HG02678 (cell line): ENCODE data around the gene TMEM235.

ENCODE experiments used
- ATAC-seq: cut with Tn5 transposase; IDR thresholded peaks from one replicate; pipeline ENCODE4 v1.9.1; 2021; ENCODE audit warnings: mild to moderate bottlenecking, moderate library complexity; ENCODE audit not compliant: unreplicated experiment

The TMEM235 gene

DNA sequence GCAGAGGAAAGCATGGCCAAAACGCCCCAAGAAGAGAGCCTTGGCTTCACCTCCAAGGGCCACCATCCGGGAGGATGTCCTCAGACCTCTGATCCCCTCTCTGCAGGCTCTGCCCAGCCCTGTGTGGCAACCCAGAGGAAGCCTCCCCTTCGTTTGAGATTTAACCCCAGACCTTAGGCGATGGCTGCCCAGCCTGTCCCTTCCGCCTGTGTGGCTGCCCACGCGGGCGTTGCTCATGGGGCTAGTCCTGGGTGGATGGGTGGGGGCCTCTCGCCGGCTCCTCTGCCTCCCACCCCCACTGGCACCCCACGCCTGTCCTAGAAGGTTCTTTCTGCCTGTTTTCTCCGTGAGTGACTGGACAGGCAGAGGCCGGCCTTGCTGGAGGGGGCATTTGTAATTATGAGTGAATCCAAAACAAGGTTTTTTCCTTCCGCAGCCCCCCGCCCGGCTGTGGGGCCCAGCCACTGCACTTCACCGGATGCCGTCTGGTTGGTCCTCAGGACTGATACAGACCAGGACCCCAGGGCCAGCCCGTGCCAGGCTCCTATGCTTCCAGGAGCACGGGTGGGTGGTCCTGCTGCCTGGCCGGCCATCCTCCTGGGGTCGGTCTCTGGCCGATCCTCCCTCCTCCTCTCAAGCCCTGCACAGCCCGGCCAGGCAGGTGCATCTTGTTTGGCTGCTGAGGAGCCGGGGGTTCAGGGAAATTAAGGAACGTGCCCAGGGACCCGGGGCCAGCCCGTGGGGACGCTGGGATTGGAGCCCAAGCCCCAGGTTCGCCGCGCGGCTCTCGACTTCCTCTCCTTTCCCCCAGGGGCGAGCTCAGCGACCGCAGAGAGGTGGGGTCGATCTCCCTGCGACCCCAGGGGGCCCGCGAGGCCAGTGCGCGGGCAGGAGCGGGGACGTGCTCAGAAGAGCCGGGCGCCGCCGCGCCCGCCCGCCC is at the start of gene TMEM235:
TSS of gene TMEM235 (plus strand) at position 636 of the 940 bp plus-strand sequence. CDS start 393 bp downstream, outside the sequence.
- ATAC-seq, result no peak

DNA sequence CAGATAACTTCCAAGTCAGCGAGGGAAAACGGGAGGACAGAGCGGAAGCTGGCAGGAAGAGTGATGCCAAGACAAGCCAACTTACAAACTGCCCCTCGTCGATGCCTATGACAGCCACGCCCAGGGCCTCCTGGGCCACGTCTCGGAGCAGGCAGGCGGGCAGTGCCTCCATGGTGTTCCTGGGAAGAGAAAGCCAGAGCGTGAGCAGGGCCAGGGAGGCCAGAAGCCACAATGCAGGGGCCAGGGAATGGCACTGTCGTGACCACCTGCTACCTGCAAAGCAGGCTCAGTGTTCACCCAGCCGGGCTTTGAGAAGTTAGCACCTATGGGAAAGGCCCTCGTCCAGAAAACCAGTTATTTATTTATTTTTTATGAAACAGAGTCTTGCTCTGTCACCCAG is 48.9 kb upstream of the TMEM235 start:
- no peak for ATAC-seq

DNA sequence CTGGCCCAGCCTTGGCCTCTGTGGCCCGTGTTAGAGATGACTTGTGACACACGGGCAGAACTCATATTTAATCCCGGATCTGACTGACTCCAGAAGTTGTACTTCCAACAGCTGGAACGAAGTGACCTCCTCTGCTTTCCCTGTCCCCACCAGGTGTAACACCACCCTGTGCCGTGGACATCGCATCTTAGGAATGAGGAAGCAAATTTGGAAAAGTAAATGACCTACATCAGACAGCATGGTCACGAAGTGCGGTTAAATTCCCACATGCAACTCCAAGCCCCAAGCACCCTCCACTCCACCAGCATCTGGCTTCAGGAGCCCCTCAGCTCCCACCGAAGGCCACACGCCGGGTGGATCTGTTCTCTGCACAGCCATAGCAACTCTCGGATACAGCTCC is 47.5 kb upstream of the TMEM235 start:
- no peak for ATAC-seq

DNA sequence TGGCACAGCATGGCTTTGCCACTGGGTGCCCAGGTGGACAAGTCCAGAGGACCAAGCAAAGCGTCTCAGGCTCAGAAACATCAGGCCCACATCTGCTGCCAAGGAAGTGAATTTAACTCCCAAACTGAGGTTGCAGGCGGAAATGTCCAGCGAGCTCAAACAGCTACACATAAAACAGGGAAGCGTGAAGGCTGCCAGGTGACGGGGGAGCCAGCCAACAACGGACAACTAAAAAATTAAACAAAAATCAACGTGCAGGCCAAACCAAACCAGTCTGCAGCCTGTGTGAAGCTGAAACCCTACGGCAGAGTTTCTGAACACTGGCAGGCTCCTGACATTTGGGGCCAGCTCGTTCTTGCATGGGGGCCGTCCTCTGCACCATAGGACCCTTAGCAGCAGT is 47.1 kb upstream of the TMEM235 start:
- ATAC-seq, result no peak

DNA sequence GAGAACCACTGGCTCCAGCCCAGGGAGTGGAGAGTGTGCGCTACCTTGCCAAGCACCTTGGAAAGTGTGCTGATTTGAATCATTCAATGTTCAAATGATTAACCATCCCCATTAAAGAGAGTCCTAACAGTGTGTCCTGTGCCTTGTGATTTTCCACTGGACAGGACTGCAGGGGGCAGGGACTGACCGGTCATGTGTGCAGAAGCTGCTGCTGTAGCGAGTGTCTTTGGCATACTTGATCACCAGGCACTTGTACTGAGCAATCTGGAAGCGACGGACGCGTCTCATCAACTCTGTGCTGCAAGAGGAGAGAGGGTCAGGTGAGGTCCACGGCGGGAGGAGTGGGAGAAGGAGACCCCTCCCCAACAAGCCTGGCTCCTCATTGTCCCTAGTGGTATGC is 46.6 kb upstream of the TMEM235 start:
- ATAC-seq, result no peak

DNA sequence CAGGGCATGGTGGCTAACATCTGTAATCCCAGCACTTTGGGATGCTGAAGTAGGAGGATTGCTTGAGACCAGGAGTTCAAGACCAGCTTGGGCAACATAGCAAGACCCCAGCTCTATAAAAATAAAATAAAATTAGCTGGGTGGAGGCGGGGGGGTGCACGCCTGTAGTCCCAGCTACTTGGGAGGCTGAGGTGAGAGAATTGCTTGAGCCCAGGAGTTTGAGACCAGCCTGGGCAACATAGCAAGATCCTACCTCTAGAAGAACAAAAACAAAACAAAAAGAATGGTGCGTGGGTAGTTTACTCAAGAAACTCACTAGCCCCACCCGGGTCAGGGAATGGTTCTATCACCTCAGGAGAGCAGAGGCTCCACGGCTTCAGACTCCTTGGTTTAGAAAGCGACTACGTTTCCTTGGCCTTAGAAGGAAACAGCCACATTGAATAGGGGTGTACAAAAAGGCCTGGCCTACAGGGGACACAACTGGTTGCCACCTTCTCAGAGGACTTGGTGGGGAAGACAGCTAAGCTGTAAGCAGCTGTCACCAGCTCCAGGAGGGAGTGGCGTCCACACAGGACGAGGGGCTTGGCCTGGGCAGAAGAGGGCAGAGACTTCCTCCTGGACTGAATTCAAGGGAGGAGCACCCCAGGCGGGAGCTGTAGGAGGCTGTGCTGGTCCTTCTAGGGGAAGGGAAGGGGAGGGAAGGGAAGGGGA is 45.3 kb upstream of the TMEM235 start:
- no peak for ATAC-seq

DNA sequence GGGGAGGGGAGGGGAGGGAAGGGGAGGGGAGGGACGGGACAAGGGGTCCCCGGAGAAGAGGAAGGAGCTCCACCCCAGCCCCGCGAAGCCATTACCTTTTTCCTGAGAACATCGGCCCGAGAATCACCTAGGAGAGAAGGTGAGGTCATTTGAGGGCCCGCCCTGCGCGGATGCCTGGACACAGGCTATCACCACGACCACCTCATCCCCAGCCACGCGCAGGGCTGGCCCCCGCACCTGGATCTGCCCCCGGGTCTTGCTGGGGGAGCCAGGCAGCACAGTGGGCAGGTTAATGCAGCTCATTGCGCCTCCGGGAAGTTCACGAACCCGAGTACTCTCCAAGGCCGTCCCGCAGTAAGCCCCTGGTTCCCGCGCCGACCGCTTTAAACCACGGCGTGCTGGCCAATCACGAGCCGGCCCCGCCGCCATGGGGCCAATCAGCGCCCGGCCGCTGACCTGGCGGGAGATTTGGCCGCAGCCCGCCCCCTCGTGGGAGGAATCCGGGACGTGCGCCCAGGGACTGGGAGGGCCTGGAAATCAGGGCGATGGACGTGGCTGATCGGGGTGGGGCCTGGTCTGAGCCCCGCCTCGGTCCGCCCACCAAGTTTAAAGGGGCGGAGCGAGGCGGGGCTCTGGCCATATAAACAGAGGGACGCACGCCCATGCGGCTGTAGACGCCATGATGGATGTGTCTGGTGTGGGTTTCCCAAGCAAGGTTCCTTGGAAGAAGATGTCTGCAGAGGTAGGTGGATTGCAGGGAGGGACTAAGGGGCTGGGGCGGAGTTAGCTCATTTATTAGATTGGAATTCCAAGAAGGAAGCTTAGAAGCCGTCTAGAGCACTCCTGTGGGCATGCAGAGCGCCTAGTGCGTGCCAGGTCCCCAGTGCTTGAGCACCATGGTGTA is 44.5 kb upstream of the TMEM235 start, which contains the start of the genes AFMID and TK1:
TSS of gene AFMID (plus strand) at position 671 of the 904 bp plus-strand sequence. CDS start at position 680, 9 bp downstream.
TSS of gene TK1 (minus strand) at position 361 of the 904 bp plus-strand sequence. CDS start at position 303, 58 bp downstream.
- peak; percentile 92 for ATAC-seq

DNA sequence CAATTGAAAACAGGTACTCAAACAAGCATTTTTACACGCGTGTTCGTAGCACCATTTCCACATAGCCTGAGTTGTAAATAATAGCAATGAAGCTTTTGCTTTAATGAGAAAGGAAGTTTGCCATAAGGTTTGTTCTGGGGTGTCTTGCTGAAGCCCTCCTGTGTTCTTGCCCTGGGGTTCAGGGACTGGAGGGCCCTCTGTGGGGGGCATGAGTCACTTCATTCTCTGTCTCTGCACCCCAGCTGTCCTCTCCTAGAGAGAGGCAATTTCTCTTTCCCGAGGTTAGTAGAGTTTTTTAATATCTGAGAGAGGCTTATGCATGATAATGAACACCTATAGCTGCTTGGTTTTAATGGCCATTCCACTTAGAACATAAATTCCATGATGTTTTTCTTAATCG is 34.7 kb upstream of the TMEM235 start:
- no peak for ATAC-seq

DNA sequence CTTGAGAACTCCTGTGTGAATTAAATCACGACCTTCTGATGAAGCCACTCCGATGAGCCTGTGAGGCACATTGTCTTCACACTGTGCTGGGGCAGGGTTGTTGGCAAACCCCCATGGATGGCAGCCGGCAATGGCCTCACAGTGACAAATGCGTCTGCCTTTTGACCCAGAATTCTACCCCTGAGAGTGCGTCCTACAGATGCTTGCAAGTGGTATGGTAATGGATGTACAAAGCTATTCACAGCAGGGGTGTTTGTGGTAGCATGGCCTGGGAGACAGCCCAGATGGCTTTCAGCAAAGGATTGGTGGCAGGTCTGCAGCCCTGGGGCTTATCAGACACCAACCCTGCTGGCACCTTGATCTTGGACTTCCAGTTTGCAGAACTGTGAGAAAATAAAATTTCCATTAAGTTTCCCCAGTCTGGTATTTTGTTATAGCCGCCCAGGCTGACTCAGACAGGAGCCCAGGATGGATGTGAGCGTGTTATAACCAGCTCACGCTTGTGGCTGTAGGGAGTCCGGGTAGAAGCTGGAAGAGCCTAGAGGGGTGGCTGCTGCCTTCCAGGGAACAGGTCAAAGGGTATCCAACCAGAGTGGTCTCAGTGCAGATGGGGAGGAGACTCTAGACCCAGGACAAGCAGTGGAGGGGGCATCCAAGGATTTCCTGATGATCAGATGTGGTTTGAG is 34.1 kb upstream of the TMEM235 start:
- no peak for ATAC-seq

DNA sequence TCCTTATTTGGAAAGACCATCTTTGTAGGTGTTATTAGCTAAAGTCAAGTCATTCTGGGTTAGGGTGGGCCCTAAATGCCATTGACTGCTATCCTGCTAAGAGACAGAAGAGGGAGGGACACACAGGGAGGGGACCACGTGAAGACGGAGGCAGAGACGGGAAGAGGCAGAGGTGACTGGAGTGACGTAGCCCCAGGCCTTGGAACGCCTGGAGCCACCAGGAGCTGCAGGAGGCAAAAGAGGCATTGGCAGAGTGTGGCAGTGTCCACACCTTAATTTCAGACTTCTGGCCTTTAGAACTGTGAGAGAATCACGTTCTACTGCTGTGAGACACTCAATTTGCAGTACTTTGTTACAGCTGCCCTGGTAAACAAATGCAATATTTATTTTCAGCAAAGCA is 31.0 kb upstream of the TMEM235 start:
- no peak for ATAC-seq

DNA sequence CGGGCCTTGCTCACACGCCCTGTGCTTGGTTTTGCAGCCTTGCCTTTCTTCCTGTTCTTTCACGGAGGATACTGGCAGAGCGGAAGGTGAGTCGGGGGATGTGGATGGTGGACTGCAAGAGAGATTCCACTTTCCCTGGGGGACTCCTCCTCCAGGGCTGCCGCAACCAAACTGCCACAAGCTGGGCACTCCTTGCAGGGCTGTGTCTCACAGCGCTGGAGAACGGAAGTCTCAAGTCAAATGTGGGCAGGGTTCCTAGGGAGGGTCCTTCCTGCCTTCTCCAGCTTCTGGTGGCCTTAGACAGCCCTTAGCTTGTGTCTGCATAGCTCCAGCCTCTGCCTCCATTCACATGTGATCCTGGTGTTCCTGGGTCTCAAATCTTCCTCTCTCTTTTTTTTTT is 28.8 kb upstream of the TMEM235 start:
- no peak for ATAC-seq

DNA sequence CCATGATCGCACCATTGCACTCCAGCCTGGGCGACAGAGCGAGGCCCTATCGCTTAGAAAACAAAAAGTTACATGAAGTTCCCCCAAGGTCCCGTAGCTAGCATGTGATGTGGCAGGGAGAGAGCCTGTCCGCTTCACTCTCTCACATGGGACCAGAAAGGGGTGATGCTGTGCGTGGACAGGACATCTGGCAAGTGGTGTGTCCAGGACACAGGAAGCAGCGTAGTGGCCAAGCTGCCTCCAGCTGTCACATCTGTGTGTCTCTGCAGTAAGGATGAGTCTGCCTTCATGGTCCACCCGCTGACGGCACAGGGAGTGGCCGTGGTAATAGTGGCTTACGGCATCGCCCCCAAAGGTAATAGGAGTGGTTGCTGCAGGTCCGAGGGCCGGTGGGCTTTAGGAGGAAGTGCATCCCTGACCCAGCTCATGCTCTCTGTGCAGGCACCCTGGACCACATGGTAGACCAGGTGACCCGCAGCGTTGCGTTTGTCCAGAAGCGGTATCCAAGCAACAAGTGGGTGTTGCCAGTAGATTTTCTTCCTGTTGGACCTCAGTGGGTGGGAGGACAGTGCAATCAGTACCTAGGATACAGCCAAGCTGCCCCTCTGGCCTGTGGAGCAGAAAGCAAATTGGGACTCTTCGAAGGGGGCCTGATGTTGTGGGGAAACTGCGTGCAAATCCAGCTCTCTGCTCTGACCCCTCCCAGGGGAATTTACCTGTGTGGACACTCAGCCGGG is 26.9 kb upstream of the TMEM235 start:
- ATAC-seq, result no peak

DNA sequence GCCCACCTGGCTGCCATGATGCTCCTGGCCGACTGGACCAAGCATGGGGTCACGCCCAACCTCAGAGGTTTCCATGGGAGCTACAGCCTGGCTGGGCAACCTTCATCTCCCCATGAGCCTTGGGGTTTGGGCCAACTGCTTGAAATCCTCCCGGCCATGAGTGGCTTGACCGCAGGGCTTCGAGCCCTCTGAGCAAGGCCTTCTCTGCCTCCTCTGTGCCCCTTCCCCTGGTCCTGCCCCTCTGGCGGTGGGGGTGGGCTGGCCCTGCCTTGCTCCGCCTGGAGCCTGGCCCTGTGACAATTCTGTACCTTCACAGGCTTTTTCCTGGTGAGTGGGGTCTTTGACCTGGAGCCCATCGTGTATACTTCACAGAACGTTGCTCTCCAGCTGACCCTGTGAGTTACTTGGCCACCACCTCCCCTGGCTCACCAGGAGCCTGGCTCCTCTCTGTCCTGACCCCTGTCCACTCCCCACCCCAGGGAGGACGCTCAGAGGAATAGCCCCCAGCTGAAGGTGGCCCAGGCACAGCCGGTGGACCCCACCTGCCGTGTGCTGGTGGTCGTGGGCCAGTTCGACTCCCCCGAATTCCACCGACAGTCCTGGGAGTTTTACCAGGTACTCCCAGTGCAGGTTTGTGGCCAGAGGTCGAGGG is 26.2 kb upstream of the TMEM235 start:
- ATAC-seq, result no peak

DNA sequence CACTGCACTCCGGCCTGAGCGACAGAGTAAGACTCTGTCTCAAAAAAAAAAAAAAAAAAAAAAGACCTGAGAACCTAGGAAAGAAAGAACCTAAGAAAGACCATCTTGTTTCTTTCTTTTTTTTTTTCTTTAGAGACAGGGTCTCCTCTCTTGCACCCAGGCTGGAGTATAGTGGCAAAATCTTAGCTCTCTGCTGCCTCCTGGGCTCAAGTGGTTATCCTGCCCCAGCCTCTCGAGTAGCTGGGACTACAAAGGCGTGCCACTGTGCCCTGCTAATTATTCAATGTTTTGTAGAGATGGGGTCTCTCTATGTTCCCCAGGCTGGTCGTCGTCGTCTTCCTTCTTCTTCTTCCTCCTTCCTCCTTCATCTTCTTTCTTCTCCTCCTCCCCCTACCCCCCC is 25.1 kb upstream of the TMEM235 start:
- ATAC-seq, result no peak

DNA sequence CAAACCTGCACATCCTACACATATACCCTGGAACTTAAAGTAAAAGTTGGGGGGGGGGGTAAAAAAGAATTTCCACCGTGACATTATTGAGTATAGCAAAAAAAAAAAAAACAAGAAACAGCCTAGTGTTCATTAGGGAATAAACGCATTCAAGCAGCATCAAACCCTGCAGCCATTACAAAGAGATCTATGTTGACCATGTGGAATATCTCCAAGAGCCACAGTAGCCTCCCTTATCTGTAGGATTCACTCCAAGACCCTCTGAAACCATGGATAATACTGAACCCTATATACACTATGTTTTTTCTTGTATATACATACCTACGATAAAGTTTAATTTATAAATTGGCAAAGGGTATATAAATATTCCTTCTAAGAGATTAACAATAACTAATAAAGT is 22.9 kb upstream of the TMEM235 start:
- ATAC-seq, result no peak

DNA sequence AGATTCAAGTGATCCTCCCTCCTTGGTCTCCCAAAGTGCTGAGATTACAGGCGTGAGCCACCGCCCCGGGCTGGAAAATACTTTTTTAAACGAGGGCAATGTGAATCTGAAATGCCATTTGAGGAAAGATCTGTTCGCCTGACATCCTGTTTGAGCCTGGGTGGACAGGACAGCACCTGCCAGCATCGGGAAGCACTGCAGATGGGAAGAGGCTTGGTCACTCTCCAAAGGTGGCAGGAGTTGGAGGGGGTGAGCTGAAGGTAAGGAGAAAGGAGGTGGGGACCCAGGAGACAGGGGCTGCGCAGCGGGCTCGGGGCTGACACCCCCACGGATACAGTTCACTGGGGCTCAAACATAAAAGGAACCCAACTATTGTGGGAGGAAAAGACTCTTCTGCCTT is 21.3 kb upstream of the TMEM235 start:
- ATAC-seq, result no peak

DNA sequence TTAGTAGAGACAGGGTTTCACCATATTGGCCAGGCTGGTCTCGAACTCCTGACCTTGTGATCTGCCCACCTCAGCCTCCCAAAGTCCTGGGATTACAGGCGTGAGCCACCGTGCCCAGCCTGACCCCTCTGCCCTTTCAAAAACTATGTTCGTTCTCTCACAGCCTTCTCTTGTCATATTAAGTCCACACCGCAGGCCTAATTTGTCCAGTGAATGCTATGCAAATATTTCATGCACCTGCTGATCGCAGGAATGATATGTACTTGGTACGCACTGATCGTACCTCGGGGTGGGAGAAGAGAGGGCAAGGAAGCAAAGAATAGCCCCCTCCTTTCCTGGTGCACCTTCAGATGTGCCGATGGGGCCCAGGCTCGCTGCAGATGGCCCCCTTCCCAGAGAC is 20.4 kb upstream of the TMEM235 start:
- no peak for ATAC-seq

DNA sequence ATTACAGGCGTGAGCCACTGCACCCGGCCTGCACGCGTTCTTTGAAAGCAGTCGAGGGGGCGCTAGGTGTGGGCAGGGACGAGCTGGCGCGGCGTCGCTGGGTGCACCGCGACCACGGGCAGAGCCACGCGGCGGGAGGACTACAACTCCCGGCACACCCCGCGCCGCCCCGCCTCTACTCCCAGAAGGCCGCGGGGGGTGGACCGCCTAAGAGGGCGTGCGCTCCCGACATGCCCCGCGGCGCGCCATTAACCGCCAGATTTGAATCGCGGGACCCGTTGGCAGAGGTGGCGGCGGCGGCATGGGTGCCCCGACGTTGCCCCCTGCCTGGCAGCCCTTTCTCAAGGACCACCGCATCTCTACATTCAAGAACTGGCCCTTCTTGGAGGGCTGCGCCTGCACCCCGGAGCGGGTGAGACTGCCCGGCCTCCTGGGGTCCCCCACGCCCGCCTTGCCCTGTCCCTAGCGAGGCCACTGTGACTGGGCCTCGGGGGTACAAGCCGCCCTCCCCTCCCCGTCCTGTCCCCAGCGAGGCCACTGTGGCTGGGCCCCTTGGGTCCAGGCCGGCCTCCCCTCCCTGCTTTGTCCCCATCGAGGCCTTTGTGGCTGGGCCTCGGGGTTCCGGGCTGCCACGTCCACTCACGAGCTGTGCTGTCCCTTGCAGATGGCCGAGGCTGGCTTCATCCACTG is 17.3 kb upstream of the TMEM235 start, which contains the start of gene BIRC5:
TSS of gene BIRC5 (plus strand) at position 238 of the 690 bp plus-strand sequence. CDS start at position 302, 64 bp downstream.
- peak; percentile 85 for ATAC-seq
